Activated CD8-positive, alpha-beta memory T cell treated with anti-CD3 and anti-CD28 coated beads for 48 hours (primary cell): Measurements from ENCODE around the gene NCOA7.
"Not testable (repeated sequence)": the region's sequence is repeated elsewhere in the genome, so short reads cannot be mapped to it uniquely, and the experiment has no call there.

Source experiments
- DNase-seq, 3 experiments: peaks; one replicate each; pipeline ENCODE4 v3.0.0-alpha.2; 2020; ENCODE audit warnings: low read depth in 2 of 3, low spot score in 2 of 3

The NCOA7 gene

DNA sequence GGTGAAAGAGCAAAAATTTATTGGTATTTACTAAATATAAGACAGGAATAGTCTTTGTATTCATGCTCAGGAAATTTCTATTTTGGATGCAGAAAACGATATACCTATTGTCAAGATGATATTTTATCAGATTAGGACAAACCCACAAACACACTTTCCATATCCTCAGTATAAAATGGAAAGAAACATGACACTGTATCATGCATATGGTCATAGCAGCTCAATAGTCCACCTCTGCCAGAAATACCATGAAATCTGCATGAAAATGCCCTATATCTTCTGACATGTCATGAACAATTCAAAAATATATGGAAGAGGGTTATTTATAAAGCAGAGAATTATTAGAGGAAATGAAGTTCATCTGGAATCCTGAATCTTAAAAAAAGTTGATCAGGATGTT is 154.1 kb downstream of the NCOA7 start:
- DNase-seq = no peak

DNA sequence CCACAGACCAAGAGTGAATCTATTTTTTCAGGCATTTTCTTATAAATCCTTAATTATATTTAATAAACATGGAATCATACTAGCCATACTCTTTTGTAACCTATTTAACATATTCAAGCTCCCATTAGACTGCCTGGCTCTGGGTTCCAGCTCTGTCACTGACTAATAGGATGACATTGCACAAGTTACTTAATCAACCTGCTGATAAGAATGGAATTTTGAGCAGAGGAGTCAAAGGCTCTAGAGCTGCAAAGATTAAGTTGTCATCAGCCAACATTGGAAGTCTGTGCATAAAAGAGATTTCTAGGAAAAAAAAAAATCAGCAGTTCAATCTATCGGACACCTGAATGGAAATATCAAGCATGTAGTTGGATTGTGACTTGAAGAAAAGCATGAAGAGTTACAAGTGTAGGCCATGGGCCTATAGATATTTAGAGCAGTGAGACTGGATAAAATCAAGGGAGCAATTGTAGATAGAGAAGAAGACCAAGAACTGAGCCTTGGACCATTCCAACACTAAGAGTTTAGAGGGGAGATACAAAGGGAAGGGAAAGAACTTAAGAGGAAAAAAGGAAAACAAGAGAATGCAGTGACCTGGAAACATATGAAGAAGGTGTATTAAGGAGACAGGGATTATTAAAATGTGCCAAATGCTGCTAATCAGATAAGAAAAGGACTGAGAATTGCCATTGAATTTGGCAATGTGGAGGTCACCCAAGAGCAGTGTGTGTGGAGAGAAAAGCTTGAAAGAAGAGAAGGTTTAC is 154.8 kb downstream of the NCOA7 start:
- DNase-seq = no peak

DNA sequence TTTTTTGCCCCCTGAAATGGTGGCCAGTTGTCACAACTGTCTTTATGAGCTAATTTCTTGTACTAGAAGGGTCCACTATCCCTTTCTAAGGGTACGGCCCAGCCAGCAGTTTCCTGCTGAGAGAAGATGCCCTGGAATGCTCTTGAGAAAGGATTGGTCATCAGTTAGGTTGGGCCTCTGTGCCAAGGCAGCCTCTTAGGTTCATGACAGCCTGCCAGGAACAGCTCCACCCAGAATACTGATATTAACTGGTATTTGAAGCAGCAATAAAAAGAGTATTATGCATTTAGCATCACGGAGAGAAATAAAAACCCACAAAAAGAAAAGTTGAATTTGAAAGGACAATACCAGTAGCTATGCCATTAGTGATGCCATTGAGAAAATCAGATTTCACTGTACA is 156.9 kb downstream of the NCOA7 start:
- no peak for DNase-seq

DNA sequence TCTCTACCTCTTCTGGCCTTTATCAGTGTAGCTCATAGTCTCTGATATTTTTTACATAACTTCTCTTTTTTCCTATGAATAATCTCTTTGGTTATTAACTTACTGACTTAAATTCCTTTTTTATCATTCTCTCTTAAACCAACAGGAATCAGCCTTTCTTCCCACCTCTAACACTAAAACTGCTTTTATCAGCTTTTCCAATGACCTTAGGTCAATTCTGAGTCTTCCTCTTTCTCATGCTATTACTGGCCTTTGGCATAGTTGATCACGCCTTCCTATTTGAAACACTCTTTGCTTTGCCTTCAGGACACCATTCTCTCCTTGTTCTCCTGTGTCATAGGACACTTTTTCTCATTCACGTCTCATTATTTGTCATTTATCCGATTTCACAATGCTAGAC is 157.7 kb downstream of the NCOA7 start:
- no peak for DNase-seq

DNA sequence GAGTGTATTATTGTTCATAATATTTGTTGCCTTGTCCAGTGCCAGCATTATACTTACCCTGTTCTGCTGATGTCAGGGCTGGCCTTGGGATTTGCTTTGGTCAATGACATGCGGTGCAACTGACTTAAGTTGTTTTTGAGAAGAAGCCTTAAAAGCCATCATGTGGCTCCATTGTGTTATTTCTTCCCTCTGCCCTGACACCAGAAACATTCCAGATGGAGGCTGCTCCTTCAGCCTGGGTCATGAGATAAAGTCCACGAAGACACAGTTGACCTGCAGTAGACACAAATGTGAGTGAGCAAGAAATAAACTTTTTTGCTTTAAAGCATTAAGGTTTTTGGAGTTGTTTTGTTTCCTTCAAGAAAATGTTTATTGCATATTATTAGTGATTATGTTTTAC is 158.3 kb downstream of the NCOA7 start:
- DNase-seq = no peak

DNA sequence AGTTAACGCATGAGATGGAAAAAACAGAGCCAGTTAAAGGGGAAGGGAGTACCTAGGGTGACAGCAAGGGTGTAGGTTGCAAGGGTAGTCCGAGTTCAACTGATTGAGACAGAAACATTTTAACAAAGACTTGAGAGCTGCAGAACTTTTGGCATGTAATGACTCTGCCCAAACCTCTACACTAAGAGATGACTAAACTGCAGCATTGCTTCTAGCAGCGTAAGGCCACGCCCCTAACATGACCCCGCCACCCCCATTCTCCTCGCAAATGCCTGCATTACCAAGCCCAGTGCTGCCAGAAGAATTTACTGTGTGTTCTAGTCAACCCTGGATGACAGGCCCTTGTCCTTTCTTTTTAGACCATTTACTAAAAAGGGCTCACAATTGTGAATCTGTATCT is 159.5 kb downstream of the NCOA7 start:
- no peak for DNase-seq

DNA sequence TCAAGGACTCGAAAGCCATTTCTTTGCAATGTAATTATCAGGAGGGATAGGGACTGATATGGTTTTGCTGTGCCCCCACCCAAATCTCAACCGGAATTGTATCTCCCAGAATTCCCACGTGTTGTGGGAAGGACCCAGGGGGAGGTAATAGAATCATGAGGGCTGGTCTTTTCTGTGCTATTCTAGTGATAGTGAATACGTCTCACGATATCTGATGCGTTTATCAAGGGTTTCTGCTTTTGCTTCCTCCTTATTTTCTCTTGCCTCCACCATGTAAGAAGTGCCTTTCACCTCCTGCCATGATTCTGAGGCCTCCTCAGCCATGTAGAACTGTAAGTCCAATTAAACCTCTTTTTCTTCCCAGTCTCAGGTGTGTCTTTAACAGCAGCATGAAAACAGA is 160.0 kb downstream of the NCOA7 start:
- DNase-seq = not testable (repeated sequence)

DNA sequence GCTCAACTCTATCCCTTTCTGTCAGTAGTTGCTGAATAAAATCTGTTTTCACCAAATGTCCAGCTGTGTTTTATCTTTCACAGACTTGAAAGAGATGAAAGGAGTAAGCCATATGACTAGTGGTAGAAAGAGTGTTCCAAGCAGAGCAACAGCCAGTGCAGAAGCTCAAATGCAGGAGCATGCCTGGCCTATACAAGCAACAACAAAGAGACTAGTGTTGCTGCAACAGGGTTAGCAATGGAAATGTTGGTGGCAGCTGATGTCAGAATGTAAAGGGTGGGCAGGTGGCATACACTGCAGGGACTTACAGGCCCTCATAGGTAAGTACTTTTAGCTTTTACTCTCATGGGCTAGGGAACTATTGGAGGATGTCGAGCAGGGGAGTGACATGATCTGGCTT is 160.6 kb downstream of the NCOA7 start:
- no peak for DNase-seq

DNA sequence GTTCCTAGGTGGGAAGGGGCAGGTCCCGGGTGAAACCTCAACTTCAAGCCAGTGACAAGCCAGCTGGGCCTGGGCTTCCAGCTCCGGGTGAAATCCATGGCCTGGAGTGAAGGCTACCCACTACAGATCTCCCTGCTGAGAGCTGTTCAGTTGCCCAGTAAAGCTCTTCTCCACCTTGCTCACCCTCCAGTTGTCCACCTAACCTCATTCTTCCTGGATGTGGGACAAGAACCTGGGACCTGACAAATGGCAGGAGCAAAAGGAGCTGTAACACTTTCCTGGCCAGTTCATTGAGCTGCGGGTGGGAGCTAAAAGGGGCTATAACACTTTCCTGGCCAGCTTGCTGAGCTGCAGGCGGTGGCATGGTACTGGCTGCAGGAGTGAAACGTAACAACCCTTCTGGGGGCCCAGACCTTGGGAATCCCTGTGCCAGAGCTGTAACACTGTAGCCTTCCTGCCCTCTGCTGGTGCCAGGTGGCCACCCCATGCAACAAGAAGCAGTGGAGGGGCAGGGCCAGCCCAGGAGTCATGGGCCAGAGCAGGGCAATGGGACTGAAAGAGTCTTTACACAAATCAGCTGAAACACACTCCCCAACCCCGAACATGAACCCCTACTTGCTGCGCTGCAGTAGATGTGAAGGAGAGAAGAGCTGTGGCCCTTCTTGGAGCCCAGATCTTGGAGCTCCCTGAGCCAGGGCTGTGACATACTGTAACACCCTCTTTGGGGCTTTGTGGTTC is 162.2 kb downstream of the NCOA7 start:
- DNase-seq = no peak

DNA sequence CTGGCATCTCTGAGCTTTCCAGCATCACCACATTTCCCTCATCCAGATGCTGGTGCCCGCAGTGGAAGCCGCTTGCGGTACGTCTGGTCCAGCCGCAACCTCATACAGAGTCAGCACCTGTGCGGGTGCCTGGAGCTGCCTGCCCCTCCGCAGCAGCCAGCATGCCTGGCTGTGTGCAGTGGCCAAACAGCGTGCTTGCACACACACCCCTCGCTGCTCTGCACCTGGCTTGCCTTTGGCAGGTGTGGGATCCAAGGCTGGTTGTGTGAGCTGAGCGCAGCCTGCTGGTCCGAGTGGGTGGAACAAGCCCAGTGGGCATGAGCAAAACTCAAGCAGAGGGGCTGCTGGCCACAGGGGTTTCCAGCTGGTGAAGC is 162.7 kb downstream of the NCOA7 start:
- DNase-seq = no peak

DNA sequence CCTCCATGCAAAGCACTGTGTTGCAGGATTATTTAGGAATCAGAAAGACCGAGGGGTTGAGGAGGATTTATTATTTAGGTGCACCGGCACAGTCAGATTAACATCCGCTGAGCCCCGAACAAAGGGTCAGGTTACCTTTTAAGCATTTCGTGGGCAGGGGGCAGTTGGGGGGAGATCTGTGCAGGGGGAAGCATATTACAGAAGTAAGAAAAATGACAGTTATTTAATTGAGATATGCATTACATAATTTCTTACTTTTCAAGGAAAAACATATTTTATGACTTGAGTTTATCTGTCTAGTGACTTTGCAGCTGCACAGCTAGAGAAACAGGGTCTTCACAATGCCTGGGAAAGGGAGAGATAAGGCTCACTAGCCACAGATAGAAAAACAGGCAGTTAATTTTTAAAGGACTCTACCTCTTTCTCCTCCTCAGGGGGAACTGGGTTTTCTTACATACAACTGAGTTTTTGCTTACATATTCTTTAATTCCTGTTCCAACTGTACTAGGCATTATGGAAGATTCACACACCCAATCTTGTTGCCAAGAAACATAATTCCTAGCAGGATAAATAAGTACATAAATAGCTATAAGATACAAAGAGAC is 164.1 kb downstream of the NCOA7 start:
- DNase-seq = no peak

DNA sequence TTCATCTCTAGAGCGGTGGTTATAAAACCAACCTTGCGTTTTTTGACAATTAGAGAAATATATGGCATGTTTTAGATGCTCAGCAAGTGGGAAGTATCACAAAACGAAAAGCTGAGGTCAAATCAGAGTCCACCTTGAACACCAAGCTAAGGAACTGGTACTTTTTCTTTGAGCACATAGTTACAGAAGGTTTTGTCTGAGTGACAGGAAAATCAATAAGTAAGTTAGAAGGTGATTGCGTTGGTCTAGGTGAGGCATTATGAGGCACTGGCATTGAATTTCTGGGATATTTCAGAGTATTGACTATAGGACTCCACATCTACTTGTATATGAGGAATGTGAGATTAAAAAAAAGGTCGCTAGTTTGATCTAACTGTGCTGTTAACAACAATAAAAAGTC is 165.2 kb downstream of the NCOA7 start:
- DNase-seq = no peak

DNA sequence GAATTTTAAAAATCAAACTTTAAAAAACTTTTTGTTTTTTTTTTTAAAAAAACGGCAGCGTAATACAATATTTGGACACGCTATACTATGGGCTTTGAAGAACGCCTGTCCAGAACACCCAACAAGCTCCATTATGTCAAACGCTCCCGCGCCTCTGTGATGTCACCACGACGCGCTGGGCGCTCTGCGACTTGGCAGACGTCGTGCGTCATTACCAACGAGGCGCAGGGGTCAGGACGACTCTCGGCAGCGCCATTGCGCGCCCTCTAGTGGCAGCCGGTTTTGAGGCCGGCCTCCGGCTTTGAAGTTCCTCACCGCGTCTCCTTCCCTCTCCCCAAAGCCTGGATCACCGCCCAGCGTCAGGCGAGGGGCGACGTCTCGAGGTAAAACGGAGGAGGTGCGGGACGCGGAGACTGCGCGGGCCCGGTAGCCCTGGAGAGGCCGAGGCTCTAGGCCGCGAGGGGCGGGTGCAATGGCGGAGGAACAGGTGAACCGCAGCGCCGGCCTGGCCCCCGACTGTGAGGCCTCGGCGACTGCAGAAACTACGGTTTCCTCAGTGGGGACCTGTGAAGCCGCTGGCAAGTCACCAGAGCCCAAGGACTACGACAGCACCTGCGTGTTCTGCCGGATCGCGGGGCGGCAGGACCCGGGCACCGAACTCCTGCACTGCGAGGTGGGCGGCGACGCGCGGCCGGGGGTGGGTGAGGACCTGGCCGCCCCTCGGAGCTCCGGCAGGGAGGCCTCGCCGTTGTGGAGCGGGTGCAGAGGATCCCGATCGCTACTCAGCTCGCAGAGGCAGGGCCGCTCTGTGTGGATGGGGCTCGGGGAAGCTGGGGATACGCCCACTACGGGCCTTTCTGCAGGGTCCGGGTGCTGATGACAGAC is 166.0 kb downstream of the NCOA7 start, which contains the start of gene HINT3:
Gene HINT3 (plus strand): TSS at position 265 of the 885 bp plus-strand sequence. CDS start 208 bp downstream, at position 473.
- peak; percentile 95 to 99 (median 96) for DNase-seq

DNA sequence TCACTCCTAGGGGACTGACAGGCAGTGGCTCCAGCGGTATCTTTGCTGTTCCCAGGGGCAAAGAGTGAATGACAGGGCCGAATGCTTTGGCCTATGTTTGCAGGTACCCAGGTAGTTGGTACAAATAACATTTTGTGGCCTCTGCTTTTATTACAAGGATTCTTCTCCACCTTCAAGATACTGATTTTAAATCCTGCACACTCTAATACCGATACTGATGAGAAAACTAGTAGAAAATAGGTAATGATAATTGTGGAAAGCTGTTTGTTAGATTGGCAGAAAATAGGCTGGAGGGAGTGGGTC is 166.6 kb downstream of the NCOA7 start:
- no peak for DNase-seq

DNA sequence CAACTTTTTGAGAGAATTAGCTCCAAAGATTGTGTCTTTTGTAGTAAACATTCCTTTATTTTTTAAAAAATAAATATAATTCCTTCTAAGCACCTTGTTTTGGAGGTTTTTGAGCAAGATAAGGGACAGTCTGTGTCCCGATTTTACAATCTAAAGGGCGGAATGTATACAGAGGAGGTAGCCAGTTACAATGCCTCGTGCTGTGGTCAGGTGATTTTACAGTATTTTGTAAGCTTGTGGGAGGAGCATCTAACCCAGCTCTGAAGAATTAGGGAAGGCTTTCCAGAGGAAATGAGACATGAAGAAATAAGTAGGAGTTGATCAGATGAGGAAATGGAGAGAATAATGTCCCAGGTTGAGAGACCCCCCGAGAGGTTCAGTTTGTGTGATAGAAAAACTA is 167.1 kb downstream of the NCOA7 start:
- DNase-seq = no peak

DNA sequence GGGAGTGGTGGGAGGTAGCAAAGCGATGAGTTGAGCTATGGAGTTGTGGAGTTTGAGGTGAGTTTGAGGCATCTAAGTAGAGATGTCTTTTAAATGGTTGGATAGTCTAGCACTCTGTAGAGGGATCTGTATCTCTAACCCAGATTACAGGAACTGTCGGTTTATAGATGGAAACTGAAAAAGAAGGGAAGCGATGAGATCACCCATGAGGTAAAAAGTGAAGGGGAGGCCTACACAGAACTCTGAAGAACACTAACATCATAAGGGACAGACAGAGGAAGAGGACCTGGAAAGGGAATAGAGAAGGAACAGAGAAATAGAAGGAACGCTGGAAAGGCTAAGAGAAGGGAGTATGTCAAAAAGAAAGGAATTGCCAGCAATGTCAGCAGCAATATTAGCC is 168.3 kb downstream of the NCOA7 start:
- DNase-seq = no peak

DNA sequence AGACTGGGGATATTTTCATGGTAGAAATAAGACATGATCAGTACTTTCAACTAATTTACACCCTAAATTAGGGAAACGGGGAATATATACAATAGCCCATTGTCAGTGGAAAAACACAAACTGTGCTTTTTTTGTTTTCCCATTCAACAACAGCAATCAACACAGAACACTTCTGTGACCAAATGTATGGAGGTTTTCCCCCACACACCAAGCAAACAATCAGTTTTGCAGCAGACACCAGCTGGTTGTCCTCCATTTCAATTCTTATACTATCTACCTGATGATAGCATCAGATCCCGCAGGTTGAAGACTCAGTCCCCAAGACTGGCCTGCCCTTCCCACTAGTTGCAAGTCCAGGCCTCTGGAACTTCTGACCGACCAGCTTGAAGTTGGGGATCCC is 170.4 kb downstream of the NCOA7 start:
- no peak for DNase-seq

DNA sequence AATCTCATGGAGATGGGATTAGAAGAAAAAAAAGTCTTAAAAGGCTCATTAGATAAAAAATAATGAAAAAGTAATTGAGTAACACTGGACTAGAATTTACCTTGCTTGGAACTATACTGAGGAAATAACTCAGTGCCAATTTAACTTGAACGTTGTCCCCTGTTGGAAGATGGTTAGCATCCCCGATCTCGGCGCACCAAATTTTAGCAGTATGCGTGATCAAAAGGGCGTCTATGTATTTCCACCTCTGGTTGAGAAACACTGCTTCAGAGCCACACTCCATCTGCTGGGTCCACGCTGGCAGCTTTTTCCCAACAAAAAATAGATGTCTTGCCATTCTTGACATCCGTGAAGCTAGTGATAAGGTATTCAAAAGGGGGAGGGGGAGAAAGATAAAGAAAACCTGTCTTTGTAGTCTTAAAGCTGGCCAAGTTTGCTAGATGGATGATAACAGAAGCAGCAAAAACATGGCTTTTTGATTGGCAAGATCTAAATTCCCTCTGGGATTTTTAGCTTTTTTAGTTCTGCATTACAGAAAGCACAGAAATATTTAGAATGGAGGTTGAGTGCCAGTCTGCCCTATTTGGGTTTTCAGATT is 172.2 kb downstream of the NCOA7 start:
- no peak for DNase-seq

DNA sequence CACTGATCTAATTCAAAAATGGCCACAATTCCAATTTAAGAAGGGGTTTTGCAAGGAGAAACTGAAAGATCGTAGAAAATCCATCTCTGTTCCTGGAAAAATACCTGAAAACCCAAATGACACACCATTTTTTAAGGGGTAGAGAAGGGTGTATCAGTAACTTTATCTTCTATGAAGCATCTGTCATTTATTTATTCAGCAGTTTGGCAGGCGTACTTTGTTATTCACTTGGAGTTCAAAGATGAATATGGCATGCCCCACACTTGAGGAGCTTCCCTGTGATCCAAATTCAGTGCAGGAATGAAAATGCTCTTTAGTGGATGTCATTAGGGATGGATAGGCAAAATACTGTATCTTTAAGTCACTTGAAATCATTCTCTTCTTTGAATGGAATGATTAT is 173.1 kb downstream of the NCOA7 start:
- DNase-seq = no peak

DNA sequence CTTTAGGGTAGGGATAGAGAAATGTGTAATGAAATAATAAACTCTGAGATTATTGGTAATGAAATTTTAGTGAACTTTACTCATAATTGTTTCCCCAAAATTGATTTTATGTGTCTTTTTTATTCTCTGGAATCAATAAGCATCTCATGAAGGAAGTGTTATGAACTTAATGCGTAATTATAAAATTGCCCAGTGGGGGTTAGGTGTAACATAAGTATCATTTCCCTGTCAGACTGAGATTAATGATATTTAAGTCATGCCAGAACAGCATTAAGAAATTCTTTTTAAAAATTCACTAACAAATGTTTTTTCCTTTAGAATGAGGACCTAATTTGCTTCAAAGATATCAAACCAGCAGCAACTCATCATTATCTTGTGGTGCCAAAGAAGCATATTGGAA is 175.8 kb downstream of the NCOA7 start:
- no peak for DNase-seq

DNA sequence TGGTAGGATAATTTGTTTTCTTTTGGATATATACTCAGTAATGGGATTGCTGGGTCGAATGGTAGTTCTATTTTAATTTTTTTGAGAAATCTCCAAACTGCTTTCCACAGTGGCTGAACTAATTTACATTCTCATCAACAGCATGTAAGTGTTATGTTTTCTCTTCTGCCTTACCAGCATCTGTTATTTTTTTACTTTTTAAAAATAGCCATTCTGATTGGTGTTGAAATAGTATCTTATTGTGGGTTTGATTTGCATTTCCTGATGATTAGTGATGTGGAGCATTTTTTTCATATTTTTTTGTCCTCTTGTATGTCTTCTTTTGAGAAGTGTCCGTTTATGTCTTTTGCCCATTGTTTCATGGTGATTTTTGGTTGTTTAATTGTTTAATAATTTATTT is 177.7 kb downstream of the NCOA7 start:
- DNase-seq = no peak
